AG09309 (cell line): ENCODE measurements around the gene EYS.

Experiments
- DNase-seq: peaks from one replicate; pipeline ENCODE4 v3.0.0-alpha.2; 2010; ENCODE audit warnings: low read depth
- H3K4me3 ChIP-seq: 2 replicates; pipeline ENCODE4 v1.5.1; 2011; ENCODE audit warnings: mild to moderate bottlenecking, low read depth, low read length, moderate library complexity; ENCODE audit not compliant: control insufficient read depth
- CTCF ChIP-seq: IDR thresholded peaks from 2 replicates; pipeline ENCODE4 v1.5.1; 2011; ENCODE audit warnings: mild to moderate bottlenecking, low read depth, low read length, inconsistent platforms; ENCODE audit not compliant: insufficient read depth, control insufficient read depth; ENCODE audit errors: missing control alignments

Gene EYS

GRCh38 chr6:65671922-65672321 is 35.1 kb downstream of the EYS start:
- H3K4me3 ChIP-seq = no peak overlapping the region
- DNase-seq = no peak
- no peak for TF ChIP-seq CTCF

GRCh38 chr6:65667916-65668656 is 38.9 kb downstream of the EYS start:
- no peak overlapping the region for H3K4me3 ChIP-seq
- DNase-seq = no peak

GRCh38 chr6:65650086-65650485 is 56.9 kb downstream of the EYS start:
- H3K4me3 ChIP-seq = no peak overlapping the region
- DNase-seq = no peak
- TF ChIP-seq CTCF = no peak

More at GRCh38 chr6:65667916-65668656, 38.9 kb downstream of the EYS start:
- no peak for TF ChIP-seq CTCF

- no peak for DNase-seq
- H3K4me3 ChIP-seq = no peak overlapping the region
- TF ChIP-seq CTCF = no peak
Measured at GRCh38 chr6:65649392-65649791, 57.6 kb downstream of the EYS start.

- no peak overlapping the region for H3K4me3 ChIP-seq
- no peak for DNase-seq
- no peak for TF ChIP-seq CTCF
Measured at GRCh38 chr6:65646544-65646943, 60.5 kb downstream of the EYS start.

GRCh38 chr6:65642776-65643175 is 64.2 kb downstream of the EYS start:
- no peak for TF ChIP-seq CTCF
- no peak overlapping the region for H3K4me3 ChIP-seq
- DNase-seq = no peak
